Measurements from ENCODE around the gene ADRA2C. TPM values are rescaled to one million over a fixed set of nuclear protein-coding genes. Genes with fewer than 3 reads are reported as not detected.

ADRA2C gene
- polyA plus RNA-seq, 1 donor = 7.2 TPM

DNA sequence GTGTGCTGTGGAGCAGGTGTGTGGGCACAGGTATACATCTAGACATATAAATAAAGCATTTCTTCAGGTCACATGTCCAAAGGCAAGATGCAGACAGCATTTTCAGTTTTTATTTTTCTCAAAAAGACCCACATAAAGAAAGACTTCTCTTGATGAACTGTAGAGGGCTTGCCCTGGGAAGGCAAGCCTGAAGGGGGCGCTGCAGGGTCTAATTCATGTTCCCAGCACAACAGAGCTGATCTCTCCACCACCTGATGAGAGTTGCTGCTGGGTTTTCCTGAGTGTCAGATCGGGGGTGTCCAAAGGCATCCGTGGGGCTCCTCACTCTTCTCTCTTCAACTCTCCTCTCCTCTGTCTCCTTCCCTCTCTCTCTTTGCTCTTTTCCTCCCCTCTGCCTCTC lies 26.6 kb downstream of the ADRA2C start:
- DNase-seq = no peak

DNA sequence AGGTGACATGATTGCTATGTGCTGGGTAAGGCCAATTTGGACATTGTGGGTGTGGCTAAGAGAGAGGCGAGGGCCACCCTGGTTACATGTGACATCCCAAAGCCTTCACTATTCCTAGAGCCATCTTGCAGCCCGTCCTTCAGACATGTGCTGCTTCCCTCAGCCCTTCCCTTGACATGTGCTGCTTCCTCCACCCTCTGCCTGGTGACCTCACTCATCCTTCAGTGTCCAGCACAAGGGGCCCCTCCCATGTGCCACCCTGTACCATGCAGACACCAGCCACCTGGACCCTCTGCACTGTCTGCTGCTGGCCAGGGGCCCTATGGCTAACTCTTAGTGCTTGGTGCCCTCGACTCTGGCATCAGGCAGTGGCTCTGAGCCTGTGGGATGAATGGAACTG lies 27.4 kb downstream of the ADRA2C start:
- DNase-seq = no peak

DNA sequence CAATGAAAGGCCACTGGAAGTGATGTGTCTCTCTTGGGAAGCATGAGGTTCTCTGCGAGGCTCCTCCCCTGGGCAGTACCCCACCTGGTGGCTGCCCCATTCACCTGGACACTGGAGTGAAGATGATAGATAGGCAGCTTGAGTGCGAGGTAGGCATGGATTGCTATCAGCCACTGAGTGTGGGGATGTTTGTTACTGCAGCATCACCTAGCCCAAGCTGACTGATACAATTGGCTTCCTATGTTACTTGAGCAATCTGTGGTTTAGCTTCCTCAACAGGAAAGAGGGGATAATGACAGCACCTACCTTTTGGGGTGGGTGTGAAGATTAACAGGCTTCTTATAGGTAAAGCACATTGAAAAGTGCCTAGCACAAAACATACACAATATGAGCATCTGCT lies 30.8 kb downstream of the ADRA2C start:
- no peak for DNase-seq

DNA sequence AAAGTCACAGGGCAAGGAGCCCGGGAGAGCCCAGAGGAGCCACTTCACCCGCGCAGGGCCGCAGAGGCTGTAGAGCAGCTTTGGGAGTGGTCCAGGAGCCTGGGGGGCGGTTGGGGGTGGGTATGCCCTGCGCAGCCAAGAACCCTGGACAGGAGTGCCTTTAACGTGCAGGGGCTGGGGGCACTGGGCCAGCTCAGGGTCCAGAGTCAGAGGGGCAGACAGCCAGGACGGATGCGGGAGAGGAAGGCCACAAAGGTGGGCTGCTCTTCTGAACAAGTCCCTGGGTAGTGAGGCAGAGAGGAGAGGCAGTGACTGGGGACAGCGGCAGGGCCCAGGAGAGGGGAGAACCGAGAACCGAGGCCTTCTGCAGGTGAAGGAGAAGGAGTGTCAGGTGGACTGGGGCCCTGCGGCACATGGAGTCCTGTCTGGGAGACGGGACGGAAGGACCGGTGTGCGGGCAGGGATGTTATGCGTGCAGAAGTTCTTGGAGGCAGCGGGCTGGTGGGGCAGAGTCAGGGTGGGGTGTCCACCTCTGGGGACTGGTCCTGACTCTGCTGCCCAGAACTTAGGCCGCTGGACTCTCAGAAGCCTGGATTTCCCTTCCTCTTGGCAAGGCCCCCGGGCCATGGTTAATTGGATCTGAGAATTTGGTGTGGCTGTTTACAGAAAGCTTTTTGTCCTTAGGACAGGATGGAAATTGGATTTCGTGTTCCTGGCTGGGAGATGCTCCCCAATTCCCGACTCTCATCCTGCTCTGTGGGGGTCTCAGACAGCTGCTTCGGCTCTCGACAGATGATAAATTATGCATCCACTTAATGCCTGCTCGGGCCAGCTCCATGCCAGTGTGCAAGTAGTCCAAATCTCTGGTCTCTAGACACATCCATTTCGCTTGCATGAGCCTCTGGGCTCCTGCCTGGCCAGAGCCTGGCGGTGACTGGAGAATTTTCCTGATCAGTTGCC lies 31.9 kb downstream of the ADRA2C start:
- no peak for DNase-seq

DNA sequence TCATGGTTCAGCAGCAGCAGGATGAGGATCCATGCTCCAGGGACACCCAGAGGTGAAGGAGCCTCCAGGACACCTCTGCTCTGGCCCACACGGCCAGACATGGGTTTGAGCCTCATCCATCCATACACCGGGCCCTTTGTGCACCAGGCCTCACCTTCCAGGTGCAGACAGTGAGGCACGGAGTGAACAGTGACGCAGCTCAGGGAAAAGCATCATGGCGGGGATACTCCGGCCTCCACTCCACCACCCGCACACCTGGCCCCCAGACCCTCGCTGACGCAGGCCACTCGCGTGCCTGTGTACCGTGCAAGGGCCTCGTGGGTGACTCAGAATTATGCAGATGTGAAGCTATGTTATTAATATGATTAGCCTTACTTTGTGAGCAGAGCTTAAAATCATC lies 33.3 kb downstream of the ADRA2C start:
- DNase-seq = no peak

DNA sequence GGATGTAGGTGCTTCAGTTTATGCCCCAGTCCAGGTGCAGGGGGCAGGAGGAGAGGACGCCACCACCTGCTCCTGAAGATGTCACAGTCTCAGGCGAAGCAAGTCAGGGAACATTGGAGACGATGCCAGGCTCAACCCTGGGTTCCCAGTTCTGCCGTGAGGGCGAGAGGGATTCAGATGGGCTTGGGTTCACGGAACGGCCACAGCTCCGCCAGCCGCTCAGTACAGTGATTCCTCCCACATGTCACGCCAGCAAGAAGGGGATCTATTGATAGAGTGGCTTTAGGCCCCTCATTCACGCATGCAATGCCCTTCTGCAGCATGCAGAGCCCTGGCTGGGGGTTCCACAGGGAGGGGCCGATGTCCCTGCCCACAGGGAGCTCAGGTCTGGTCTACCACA lies 34.2 kb downstream of the ADRA2C start:
- DNase-seq = no peak

DNA sequence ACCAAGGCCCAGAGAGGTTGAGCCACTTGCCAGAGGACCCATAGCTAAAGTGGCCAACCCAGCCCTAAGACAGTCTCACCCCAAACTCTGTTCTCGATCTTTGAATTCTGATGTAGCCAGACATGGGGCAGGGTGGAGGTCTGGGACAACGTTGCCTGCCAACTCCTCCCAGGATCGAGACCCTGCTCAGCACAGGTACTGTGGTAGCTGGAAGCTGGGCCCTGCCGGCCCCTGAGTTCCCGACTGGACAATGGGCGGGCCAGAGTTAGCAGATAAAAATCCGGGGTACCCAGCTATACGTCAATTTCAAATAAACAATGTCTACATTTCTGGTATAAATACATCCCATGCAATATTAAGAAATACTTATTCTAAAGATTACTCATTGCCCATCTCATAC lies 35.3 kb downstream of the ADRA2C start:
- DNase-seq = no peak

DNA sequence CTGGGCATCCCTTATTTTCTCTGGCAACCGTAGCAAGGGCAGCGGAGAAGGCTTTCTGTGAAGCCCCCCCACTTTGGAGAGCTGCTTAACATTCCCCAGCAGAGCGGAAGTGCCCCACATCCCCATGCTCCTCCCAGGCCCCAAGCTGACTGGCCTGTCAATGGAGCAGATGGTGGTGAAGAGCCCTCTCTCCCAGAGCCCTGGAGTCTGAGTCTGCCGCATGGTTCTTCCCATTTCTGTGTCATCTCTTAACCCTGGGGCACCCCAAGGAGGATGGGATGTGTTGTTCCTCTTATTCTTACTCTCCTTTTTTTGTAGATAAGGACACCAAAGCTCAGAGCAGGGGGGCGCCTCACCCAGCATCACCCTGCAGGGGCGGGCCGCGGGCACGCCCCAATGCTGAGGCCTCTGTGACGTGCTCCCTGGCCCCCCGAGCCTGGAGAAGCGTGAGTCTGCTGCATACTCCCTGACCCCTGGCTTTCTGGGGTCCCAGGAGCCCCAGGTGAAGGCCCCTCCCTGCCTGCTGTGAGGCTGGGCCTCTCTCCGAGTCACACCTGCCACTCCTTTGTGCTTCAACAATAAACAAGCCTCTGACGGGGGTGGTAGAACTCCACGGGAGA lies 35.9 kb downstream of the ADRA2C start:
- no peak for DNase-seq

DNA sequence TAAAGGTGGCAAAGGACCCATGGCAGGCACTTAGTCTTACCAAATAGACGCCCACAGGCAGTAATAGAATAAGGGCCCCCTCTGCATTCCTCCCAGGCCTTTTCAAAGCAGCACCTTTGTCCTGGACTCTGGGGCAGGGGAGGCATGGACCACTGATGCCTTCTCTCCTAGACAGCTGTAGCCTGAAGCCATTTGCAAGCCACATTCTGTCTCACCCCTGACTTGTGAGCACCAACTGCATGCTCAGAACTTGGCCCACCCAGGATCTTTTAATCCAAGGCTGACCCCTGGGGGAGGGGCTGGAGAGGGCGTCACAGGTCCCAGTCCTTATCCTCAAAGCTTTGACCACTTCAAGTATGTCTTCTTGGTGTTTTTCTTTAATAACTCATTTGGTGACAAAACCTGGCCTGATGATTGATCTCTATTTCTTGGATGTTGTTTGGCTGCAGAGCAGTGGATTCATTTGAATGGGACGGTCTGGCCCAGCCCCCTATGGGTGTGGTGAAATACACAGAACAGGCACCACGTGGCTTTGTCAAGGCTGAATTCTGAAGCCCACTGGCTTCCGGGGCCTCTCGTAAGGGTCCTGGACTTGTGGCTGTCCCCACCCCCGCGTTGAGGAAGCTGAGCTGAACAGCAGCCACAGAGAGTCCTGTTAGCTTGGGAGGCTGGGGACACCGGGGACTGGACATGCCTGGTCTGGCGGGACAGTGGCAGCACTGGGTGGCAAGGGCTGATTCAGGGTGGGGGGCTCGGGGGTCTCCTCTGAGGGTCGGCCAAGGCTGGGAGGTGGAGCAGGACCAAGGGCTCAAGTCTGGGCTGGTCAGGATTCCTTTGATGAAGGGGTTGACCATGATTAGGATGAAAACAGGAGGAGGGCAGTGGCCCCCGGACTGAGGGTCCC lies 36.6 kb downstream of the ADRA2C start:
- DNase-seq = no peak

DNA sequence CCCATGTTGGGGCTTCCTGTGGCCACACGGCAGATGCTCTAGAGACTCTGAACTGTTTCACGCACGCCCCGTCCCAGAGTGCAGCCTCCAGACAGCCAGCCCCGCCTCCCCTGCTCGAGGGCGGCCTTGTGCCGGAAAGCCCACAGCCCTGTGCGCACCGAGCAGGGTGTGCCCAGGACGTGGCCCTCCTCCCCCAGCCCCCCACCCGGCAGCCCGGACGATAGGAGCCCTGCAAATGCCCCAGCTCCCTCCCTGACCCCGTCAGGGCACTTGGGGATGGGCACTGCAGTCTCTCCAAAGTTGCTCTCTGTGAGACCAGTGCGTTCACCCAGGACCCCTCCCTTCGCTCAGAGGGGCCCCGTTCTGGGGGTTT lies 37.3 kb downstream of the ADRA2C start:
- DNase-seq = no peak

DNA sequence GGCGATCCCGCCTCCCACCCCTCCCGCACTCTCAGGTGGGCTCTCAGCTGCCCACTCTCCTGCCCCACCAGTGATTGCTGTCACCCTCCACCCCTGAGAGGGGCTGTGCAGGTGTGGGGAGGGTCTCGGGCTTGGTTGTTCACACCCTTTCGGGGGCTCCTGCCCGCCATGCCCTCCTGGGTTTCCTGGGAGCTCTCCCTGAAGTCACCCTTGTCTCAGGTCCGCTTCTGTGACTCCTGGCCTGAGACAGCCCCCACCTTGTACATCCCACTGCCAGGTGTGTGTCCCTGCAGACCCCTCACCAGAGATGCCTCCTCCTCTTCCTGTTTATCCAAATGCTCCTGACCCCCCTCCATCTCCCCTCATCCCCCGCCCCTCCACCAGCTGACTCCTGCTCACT lies 37.8 kb downstream of the ADRA2C start:
- DNase-seq = no peak

DNA sequence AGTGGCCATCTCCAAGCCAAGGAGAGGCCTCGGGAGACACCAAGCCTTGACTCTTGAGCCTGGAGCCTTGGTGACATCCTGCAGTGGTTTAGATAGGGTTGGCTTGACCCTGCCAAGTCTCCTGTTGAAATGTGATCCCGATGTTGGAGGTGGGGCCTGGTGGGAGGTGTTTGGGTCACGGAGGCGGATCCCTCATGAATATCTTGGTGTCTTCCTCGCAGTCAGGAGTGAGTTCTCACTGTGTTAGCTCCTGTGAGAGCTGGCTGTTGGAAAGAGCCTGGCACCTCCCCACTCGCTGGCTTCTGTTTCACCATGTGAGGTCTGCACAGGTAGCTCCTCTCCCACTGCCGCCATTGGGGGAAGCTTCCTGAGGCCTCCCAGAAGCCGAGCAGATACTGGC lies 38.8 kb downstream of the ADRA2C start:
- DNase-seq = no peak

DNA sequence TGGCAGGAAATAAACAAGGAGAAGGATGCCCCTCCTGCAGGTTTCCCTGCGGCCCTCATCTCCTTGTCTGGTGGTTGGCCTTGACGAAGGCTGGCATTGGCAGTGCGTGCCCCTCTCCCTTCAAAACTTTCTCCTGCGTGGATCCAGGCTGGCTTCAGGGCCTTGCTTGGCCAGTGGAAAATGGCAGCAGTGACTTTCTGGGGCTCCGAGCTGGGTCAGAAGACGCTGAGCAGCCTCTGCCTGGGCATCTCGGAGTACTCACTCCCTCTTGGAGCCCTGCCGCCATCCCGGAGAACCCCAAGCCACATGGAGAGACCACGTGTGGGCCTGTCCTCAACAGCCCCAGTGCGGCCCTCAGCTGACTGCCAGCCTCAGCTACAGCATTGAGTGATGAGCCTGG lies 39.5 kb downstream of the ADRA2C start:
- DNase-seq = no peak

DNA sequence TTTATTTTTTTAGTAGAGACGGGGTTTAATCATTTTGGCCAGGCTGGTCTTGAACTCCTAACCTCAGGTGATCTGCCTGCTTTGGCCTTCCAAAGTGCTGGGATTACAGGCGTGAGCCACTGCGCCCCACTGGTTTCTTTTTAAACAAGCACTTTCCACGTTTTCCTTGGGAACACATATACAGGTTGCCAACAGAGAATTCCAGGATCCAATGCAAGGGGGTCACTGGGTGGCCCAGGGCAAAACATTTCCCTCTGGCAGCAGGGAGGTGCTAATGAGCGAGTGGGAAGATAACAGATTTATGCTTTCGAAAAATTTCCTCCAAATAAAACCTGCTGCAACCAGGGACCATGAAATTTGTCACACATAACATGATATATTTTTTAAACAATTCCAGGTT lies 41.1 kb downstream of the ADRA2C start:
- no peak for DNase-seq

DNA sequence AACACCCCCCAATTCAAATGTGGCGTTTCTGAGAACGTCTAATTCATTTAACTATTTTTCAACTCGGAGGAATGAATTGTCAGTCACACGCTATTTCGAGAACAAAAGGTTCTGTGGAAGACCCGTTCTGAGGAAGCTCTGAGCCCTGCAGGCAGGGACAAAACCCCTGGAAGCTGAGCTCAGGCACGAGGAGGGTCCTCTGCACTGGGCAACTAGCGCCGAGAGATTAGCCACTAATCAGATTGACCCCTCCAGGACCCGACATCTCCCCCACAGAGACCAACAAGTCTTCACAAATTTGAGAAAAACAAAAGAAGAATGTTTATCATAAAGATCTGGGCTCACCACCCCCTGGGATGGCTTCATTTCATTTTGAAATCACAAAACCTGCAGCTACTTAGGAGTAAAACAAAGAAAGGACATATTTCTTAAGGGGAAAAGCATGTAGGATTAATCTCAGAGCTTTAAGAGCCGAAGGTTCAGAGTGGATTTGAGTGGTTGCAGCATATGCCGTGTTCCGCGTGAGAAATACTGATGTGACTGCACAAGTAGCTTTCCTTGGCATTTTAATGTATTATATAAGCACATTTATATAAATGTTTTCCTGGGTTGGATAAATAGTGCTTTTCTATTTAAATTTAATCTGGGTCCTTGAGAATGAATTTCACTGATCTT lies 41.8 kb downstream of the ADRA2C start:
- no peak for DNase-seq

DNA sequence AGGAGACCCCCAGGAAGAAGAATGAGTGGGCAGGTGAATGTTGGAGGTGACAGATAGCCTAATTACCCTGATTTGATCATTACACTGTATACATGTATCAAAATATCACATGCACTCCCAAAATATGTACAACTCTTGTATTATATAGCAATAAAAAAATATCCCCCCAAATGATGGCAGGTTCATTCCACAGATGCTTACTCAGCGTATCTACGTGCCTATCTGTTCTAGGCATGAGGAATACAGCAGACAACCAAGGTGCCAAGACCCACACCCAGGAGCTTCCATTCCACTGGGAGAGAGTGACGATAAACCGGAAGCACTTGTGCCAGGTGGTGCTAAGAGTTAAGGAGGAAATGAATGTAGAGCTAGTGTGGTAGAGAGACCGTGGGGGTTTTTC lies 42.4 kb downstream of the ADRA2C start:
- no peak for DNase-seq

DNA sequence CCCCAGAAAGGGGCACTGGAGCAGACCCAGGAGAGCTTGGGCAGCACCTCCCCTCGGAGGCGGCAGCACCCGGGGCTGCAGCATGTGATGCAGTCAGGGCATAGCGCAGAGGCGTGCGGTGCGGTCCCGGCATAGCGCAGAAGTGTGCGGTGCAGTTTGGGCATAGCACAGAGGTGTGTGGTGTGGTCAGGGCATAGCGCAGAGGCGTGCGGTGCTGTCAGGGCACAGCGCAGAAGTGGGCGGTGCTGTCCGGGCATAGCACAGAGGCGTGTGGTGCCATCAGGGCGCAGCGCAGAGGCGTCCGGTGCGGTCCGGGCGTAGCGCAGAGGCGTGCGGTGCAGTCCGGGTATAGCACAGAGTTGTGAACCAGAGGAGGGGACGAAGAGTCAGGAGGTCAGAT lies 42.8 kb downstream of the ADRA2C start:
- no peak for DNase-seq

DNA sequence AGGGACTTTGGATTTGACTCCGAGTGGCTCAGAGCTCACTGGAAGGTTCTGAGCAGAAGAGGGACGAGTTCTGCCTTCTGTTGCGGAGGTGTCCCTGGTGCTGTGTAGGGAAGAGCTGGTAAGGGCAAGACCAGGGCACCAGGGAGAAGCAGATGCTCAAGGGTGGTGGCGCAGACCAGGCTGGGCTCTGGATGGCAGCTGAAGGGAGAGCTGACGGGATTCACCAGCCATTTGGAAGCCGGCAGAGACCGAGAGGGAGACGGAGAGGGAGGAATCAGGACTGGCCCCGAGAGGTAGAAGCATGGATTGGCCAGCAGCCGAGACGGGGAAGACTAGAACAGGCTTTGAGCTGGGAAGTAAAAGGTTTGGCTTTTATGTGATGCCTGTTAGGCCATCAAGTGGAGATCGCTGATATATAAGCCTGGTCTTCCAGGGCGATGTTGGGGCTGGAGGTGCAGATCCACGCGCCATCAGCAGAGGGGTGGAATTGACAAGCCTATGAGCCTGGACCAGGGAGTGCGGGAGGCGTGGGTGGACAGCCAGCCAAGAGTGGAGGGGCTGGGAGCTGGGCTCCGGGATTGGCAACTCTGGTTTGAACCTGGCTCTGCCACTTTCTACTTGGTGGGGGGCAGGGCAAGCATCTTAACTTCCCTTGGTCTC lies 43.4 kb downstream of the ADRA2C start:
- DNase-seq = no peak

DNA sequence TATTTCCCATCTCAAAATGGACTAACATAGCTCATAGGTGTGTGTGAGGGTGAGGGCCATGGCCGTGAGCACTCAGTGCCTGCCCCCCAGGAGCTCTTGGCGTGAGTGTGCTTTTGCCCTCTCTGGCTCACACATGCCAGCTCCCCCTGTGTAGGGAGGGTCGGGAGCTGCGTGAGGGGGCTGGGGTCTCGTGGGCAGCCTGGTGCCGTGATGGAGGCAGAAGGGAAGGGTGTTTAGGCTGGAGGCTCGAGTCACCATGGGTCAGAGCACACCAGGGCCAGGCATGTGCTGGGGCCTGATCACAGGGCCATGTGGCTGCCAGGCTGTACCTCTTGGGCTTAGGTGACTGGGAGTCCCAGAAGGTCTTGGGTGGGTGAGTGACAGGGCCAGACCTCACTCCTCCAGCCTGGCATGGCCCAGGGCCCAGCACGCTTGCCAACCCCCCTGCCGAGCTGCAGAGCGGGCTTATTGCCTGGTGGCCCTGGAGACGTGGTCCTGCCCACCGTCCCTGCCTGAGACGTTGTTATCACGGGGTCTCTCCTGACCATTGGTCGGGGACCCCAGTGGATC lies 44.0 kb downstream of the ADRA2C start:
- DNase-seq = no peak

DNA sequence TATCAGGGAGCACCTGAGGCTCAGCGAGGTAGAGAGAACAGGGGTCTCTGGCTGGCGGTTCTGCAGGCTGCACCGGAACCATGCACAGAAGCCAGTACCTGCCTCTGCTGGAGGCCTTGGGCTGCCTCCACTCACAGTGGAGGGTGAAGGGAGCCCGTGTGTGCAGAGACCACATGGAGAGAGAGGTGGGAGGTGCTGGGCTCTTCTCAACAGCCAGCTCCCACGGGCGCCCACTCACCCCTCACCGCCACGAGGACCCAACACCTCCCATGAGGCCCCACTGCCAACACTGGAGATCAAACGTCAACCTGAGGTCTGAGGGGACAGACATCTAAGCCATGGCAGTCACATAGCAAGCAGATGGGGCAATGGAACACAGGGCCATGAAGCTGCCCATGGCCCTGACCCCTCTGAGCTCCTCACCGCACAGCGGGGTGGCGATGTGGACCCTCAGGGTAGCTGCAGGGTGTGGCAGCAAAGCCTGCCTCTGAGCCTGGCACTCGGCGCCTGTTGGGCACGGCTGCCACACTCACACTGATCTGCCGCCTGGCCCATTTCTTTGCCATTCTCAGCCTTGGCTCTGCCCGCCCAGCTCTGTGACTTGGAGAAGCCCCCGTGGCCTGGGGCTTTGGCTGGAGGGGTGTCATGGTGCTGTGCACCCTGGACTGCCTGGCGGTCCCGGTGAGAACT lies 44.8 kb downstream of the ADRA2C start:
- no peak for DNase-seq

DNA sequence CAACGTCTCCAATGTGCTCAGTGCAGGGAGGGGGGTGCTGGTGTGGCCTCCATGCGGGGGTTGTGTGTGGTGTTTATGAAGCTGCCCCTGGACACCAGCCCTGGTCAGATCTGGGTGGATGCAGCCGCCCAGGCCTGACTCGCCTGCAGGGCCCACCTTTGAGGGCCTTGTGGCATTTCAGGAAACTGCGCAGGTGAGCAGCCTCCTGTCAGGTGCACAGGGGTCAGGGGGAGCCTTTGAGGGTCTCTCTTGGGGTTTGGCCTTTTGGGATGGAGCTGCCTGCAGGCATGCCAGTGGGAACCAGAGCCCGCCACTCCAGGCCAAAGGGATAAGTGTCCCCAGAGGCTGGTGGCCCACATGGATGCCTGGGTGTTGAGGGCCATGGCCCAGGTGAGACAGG lies 45.4 kb downstream of the ADRA2C start:
- no peak for DNase-seq

All from left kidney (tissue), 2 donors.